Activated effector memory CD4-positive, alpha-beta T cell treated with Interleukin-2 at 50 U/mL for 16 hours (primary cell): ENCODE data around the gene CACNB1.
A peak's percentile ranks its signal among the peaks of the same experiment; 100 is the strongest.
"Not testable (repeated sequence)": the region's sequence is repeated elsewhere in the genome, so short reads cannot be mapped to it uniquely, and the experiment has no call there.

Experiments used
- DNase-seq: peaks from one replicate; pipeline ENCODE4 v3.0.0-alpha.2; 2020

Gene CACNB1

DNA sequence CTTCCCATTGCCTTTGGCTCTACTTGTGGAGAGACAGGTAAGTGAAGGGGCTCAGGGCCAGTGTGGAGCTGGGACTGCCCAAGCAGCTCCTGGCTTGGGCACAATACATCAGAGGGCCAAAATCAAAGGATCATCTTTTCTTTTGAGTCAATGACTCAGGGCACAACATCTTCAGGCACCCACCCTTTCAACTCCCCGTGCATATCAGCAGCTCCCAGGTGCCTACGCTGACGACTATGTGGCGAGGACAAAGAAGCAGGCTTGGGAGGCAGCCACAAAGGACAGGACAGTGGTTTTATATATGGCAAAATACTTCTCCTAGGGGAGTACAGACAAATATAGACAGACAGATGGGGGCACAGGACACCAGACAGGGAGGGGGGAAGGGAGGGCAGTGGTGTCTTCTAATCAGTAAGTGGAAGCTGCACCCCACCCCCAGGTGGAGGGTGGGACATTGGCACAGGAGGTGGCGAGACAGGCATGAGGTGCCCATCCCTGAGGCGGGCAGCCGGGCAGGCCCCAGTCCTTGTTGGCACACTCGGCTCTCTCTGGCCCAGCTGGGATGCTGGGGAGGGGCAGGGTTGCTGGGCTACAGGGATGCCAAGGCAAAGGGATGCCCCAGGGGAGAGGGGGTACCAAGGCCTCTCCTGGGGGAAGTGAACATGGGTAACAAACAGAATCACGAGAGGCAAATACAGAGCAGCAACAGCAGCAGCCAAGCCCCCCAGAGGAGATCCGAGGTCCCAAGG lies 23.8 kb downstream of the CACNB1 start:
- no peak for DNase-seq

DNA sequence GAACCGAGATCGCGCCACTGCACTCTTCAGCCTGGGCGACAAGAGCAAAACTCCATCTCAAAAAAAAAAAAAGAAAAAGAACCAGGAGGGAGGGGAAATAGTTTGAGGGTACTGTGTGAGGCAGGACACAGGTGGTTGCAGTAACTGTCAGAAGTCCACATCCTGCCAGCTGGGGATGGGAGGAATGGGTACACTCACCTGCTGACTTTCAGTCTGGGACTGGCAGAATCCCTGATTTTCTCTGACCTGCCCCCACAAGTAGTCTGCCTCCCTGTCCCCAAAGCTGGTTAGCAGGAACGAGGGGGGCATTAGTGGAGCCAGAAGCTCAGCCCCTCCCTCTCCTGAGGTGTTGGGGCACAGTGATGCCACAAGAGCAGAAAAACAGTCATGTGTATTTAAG lies 24.4 kb downstream of the CACNB1 start:
- DNase-seq, result no peak

DNA sequence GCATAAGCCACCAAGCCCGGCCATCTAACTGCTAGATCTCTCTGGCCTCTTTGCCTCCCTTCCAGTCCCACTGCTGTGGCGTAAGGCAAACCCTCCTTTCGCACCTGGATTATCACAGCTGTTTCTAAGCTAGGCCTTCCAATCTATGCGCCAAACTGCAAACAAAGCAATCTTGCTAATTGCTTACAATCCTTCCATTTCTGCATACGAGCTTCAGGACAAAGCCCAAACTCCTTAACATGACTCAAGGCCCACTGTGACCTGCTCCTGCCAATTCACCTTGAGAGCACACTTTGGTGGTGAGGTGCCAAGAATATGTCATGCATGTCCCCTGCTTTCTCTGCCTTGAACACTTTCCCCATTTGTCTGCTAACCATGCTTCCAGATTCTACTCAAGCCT lies 25.5 kb downstream of the CACNB1 start:
- no peak for DNase-seq

DNA sequence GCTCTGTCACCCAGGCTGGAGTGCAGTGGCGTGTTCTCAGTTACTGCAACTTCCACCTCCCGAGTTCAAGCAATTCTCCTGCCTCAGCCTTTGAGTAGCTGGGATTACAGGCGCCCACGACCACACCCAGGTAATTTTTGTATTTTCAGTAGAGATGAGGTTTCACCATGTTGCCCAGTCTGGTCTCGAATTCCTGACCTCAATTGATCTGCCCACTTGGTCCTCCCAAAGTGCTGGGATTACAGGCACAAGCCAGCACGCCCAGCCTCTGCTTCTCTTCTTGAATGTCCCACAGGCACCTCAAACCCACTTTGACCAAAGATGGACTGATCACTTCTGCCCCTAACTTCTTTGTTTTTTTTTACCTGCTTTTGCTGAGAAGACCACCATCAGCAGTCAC lies 26.9 kb downstream of the CACNB1 start:
- DNase-seq, result no peak

DNA sequence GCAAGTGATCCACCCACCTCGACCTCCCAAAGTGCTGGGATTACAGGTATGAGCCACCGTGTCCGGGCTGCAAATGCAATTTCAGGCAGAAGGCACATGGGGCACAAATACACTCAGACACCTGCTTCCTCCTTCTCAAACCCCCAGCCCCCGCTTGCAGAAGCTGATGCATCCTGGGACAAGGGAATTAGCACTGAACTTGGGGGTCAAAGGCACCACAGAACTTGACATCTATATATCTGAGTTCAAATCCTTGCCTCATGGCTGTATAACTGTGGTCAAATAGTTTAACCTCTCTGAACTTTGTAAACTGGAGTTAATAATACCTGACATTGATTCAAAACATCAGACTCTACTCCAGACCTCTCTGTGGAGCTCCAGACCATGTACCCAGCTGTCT lies 27.4 kb downstream of the CACNB1 start:
- DNase-seq, result no peak

DNA sequence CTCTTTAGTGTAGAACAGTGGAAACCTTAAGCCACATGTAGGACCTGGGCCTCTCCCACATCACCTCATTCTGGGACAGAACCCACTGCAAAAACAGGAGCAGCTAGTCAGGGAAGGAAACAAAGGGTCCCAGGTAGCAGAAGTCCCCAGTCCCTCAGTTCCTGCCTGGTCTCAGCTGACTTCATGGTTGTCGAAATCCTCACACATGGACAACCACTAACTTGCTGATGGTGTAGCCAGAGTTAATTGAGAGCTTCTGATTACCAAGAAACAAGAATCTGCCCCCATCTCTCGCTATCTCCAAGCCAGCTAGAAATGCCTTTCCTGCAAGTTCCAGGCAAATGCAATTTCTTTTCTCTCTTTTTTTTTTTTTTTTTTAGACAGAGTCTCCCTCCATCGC lies 28.0 kb downstream of the CACNB1 start:
- DNase-seq, result no peak

DNA sequence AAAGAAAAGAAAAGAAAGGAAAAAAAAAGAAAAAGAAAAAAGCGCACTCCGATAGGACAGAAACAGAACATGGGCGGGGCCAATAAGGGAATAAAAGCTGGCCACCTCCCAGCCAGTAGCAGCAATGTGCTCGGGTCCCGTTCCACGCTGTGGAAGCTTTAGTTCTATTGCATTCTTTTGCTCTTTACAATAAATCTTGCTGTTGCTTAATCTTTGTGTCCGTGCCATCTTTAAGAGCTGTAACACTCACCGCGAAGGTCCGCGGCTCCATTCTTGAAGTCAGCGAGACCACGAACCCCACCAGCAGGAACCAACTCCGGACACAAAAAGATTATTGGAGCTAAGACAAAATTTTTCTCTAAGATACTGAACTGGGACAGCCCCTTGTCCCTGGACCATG lies 28.4 kb downstream of the CACNB1 start:
- DNase-seq, result no peak

DNA sequence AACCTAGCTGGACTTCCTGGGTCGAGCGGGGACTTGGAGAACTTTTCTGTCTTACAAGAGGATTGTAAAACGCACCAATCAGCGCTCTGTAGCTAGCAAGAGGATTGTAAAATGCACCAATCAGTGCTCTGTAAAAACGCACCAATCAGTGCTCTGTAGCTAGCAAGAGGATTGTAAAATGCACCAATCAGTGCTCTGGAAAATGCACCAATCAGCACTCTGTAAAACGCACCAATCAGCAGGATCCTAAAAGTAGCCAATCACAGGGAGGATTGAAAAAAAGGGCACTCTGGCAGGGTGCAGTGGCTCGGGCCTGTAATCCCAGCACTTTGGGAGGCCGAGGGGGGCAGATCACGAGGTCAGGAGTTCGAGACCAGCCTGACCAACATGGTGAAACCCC lies 29.0 kb downstream of the CACNB1 start:
- DNase-seq, result not testable (repeated sequence)

DNA sequence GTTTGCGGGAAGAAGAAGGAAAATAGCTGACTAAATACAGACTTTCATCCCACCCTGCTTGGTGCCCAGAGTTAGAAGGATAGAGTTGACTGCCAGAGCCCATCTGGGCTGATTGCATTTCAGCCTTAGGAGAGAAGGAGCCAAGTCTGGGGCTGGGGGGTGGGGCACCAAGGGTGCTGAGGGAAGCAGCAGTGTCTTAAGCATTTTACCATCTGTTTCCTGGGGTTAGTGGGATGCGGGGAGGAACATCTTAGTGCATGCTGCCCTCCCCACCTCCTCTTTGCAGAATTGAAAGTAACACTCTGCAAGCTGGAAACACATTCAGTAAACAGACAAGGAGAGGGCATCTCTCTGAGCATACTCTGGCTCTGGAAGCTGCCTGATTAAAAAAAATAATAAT lies 30.0 kb downstream of the CACNB1 start:
- DNase-seq, result no peak

DNA sequence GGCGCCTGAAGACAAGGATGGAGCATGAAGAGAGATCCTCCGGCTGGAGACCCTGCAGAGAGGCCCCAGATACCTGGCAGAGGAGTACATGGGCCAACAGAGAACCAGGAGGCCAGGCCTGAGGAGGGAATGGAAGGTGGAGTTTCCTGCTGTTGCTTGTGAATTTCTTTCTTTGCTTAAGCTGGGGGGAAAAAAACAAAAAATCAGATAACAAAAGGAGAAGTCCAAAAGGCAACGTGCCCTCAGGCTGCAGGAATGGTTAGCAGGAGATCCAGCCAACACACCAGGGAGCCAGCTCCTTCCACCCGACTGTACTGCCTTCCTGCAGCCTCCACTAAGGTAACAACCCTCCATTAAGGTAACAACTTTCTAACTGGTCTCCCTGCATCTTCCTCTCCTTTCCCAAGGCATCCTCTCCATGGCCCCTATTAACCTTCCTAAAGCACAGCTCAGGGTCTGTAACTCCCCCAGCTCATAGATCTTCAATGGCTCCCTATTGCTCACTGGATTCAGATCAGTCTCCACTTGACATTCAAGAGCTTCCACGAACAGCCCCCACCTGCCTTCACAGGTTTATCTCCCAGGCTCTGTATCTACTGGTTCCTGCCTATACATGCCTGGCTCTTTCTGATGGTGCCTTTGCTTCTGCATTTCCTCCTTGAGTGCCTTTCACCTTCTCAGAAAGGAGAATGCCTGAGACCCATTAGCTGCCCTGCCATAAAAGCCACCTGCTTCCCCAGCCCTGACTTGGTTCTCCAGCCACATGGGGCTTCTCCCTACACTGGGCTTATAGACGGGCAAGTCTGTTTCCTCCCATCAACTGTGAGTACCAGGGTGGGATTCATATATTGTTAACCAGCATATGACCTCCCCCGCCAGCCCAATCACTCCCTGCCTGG lies 30.8 kb downstream of the CACNB1 start:
- no peak for DNase-seq

DNA sequence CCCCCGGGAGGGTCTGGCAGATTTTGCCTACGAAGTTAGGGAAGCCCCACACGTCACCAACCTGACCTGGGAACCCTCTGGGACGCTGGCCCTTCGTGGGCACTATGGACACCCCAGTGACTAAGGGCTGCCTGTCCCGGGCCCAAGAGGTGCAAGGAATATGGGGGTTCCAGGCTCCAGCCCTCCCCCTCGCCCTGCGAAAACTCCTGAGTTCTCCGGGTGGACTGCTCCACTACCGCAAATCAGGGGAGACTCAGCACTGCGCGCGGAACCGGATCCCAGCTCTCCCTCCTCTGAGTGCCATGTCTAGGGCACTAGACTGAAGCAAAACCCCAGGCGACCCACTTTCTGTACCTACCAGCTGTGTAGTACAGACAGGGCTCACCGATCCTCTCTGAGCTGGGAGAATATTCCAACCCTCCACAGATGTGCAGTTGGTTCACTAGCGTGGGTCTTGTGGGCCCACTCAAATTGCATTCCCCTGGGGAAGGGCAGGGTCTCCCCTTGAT lies 31.6 kb downstream of the CACNB1 start, which contains the start of gene ARL5C:
TSS of gene ARL5C (minus strand) at position 321 of the 509 bp plus-strand sequence. CDS start 401 bp downstream, outside the sequence.
- no peak for DNase-seq

DNA sequence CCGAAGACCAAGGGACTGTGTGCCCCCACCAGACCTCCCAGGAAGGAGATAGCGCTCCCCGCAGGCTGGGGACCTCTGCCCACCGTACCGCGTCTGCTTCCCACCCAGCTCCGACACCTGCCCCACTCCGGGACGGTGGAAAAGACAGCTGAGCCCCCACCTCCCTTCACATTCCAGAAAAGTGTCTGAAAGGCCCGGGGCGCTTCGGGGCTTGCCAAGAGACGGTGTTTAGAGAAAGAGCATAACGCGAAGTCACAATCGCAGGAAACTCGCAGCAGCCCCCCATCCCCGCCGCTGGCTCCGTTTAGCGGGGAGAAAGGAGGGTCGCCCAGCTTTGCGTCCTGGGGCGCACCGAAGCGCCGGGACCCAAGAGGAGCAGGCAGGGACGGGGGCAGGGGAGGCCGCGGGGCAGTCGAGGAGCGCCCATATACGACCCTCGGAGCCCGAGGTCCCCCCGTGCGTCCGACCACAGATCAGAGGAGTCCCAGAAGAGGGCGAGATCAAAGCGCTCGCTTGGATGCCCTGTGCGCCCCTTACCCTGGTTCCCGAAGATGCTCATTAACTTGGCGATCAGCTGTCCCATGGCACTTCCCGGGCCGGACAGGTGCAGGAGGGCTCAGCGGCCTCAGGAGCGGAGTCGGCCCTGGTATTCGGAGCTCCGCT lies 32.2 kb downstream of the CACNB1 start:
- DNase-seq, result no peak

DNA sequence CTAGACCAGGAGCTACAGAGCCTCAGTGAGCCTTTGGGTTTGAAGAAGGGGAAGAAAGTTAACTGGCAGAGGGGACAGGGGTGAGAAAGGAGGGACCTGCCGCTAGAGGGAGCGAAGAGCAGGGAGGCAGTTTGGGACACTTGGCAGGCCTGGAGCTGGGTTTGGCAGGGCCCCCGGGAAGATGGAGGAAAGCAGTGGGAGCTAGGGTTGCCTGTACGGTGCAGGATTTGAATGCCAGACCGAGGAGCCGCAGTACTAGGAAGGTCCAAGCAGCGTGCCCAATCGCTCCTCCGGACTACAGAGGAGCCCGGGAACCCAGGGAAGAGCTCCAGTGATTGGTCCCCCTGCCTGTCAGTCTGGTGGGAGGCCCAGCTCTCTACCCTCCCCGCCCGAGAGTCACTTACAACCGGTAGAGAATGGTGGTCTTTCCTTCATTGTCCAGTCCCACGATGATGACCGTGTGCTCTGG lies 32.8 kb downstream of the CACNB1 start:
- DNase-seq, result peak; percentile 52

DNA sequence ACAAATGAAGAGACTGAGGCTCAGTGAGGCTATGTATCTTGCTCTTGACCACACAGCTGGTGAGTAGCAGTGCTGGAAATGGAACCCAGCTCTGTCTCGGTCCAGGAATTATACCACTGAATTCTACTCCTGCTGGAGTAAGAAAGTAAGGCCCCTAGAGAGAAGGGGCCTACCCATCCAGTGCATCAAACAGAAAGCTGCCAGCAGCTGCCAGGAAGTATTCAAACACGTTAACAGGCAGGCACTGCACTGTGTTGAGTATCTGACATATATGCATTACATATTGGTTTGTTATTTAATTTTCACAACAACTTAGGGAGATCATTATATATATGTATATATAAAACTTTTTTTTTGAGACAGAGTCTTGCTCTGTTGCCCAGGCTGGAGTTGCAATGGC lies 35.5 kb downstream of the CACNB1 start:
- DNase-seq, result no peak

DNA sequence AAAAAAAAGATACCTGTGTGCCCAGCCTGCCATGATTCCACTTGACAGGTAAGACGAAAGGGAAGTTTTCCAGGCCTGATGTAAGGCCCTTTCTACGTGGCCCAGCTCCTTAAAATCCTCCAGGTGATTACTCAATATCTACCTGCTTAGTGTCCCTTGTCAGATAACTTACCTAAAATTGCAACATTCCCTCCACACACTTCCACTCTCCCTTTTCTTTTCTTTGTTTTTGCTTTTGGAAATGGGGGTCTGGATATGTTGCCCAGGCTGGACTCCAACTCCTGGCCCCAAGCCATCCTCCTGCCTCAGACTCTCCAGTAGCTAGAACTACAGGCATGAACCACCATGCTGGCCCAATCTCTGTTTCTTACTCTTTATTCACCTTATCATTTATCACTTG lies 38.8 kb downstream of the CACNB1 start:
- DNase-seq, result no peak

DNA sequence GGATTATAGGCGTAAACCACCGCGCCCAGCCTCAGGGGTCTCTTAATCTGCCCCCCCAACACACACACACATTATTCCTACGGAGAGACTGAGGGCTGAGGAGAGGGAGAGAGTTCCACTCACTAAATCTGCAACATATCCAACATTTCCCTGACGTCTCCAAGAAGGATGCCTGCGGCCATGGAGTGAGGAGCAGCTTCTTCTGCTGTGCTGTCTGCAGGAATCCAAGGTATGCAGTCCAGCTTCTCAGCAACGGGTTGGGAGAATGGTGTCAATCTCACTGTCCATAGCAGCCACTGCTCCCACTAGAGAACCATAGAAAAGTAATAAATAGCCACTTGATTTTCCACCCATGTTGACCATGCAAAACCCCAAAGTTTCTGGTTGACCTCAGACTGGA lies 41.0 kb downstream of the CACNB1 start:
- no peak for DNase-seq

DNA sequence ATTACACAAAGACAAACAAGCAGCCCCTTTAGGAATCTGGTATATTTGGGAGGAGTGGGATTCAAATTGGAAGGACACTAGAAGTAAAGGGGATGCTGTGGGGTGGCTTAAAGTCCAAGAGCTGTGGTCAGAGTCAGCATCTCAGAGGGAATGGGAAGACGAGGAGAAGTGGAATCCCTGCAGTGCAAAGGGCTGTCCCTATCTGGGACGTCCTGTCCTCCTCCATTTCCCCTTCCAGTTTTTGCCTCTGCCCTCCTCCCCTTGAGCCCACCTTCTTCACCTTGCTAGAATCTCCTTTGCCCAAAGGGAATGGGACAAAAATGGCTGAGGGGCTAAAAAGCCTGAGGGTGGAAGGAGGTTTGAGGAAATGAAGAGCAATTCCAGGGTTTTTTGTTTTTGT lies 41.8 kb downstream of the CACNB1 start:
- DNase-seq, result no peak

DNA sequence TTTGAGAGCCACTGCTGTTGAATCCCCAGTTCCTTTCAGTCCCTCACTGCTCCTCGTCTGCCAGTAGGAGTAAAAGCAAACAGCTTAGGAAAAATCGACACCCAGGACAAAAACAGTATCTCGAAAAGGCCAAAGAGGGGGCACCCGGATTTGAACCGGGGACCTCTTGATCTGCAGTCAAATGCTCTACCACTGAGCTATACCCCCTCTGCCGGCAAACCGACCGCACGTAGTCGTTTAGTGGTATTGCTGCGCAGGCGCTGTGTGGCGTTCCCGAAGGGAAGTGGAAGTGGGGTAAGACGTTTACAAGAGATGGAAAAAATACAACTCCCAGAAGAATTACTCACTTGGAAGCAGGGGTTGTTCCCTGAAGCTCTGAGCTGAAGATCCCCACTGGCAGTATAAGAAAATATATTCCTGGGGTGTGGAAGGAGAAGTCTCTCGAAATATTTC lies 43.8 kb downstream of the CACNB1 start:
- DNase-seq, result peak; percentile 87

DNA sequence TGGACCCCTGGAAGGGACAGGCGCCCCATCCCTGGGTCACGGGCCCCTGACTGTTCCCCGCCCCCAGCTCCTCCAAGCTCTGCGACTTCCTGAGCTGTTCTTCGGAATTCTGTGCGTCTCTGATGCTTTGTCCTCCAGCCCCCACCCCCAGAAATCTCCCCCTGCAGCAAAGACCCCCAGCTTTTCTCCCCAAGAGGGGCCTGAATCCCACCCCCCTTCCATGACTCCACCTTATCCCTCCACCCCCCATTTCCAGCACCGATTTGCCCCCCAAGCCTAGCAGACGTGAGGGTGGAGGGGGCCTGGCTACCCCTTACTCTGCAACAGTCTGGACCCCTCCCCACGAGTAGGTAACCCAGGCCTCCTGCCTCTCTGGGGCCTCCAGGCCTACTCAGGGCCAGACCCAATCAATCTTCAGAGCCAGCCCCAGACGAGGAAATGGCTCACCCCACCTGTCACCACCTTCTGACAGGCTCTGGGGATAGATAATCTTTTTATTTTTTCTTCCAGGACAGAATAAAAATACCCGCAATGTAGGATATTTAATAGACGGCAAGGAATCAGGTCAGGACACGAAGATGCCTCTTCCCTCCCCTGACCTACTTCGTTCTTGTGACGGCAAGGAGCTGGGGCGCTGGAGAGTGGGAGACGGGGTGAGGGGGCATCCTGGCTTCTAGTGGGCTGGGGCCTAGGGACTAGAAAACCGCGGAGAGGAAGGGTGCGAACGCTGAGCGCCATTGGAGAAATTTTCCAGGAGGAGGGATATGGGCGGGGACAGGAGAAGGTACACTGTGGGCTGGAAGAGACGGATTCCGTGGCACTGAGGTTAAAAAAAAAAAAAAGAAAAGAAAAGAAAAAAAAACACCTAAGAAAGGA lies 45.3 kb downstream of the CACNB1 start:
- no peak for DNase-seq

DNA sequence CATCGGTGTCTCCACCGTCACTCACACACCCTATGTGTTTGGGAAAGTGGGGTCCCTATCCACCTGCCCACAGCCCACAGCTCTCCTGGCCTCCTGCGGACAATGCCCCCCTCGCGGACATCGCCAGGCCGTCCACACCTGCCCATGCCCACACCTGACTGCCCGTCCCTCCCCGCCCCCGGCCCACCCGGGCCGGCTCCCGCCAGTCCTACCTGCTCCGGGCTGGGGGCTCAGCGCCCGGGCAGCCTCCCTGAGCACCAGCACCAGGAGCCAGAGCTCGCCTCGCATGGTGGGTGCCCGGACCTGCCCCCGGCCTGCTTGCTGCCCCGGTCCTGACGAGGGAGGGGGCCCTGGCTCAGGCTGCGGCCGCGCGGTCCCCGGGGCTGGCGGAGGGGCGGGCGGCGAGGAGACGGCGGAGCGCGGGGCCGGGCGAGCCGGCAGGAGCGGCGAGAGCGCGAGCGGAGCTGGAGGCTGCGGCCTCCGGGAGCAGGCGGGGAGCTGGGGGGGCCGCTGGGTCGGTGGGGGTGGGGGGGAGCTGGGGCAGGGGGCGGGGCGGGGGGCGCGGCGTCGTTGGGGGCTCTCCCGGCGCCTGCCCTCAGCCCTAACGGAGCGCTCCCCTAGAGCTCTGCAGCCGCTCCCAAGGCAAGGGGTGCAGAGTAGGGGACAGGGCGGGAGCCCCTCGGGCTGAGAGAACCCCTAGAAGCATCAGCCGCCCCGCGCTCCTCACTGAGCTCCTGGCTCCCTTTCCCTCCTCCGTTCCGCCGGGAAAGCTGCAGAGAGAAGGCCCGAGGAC lies 46.1 kb downstream of the CACNB1 start, which contains the start of gene PLXDC1:
TSS of gene PLXDC1 (minus strand) at position 488 of the 793 bp plus-strand sequence. CDS start at position 288, 200 bp downstream.
- DNase-seq, result no peak

DNA sequence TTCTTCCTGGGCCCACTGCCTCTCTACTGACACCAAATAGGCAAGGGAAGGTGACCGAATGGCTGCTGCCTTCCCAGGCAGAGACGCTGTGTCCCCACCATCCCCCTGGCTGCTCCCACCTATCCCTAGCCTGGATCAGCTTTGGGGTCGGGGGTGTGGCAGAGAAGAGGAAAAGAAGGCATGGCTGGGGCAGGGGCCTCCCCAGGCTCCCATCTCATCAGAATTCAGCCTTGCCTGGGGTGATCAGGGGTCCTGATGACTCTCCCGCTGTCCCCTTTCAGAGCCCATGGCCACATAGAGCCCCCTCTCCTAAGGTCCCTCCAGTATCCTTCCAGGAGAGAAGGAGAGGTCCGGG lies 46.7 kb downstream of the CACNB1 start:
- no peak for DNase-seq
